ENCODE measurements around the gene UGT8. TPM values are rescaled to one million over a fixed set of nuclear protein-coding genes. Genes with fewer than 3 reads are reported as not detected.
"Not testable (repeated sequence)": the region's sequence is repeated elsewhere in the genome, so short reads cannot be mapped to it uniquely, and the experiment has no call there.

UGT8 gene
- total and polyA plus RNA-seq, 2 donors from 2014 or later = 20.0 to 42.2 TPM

DNA sequence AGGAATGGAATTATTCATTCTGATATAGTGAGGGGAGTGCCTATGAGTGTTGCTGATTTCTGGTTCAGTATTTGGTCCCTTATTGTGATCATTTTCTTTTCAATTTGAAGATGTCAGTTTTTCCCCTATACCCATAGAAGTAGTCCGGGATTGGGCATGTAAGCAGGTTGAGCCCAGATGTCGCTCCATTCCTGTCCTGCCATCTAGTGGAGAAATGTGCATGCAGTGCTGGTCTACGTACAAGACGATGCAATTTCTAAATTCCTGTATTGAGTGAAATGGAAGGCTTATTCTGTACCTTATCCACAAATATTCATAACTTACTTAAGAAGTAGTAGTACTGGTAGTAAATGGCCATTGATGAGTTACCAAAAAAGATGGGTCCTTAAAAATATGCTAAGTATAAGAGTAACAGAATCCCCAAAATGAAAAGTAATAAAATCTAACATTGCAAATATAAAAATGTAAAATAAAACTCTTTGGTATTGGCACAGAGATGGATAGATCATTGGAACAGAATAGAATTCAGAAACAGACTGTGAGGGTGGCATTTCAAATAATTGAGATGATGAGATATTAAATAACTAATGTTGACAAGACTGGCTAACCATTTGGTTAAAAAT lies 60.9 kb downstream of the UGT8 start:
- Histone ChIP-seq H3K4me1 (ENCODE audit: control insufficient read depth in 2 of 3, insufficient read depth in 2 of 3, low read depth in 1 of 3, low read length in 3 of 3) (no peaks in the 10 kb centered on the region), H3K27me3 (ENCODE audit: control insufficient read depth, insufficient read depth, low read length) (no peaks in the 10 kb centered on the region), H3K27ac (ENCODE audit: low read depth in 2 of 2, low read length in 2 of 2) (no peak overlapping the region), H3K9me3 (ENCODE audit: control insufficient read depth in 2 of 3, insufficient read depth in 1 of 3, low read length in 3 of 3) (no peaks in the 10 kb centered on the region), H3K36me3 (ENCODE audit: control insufficient read depth in 2 of 3, insufficient read depth in 3 of 3, low read length in 3 of 3) (no peaks in the 10 kb centered on the region), H3K9ac (ENCODE audit: low read length in 3 of 3) (no peak overlapping the region), H3K4me3 (ENCODE audit: low read length in 3 of 3) (no peak overlapping the region)
- intact Hi-C loops (cut with DNase I) = no loop called here
- FAIRE-seq (peak; percentile 73), DNase-seq (peak in 4 of 5 donors; percentile 54 to 88 (median 81))
- TF ChIP-seq, protein P1, sequence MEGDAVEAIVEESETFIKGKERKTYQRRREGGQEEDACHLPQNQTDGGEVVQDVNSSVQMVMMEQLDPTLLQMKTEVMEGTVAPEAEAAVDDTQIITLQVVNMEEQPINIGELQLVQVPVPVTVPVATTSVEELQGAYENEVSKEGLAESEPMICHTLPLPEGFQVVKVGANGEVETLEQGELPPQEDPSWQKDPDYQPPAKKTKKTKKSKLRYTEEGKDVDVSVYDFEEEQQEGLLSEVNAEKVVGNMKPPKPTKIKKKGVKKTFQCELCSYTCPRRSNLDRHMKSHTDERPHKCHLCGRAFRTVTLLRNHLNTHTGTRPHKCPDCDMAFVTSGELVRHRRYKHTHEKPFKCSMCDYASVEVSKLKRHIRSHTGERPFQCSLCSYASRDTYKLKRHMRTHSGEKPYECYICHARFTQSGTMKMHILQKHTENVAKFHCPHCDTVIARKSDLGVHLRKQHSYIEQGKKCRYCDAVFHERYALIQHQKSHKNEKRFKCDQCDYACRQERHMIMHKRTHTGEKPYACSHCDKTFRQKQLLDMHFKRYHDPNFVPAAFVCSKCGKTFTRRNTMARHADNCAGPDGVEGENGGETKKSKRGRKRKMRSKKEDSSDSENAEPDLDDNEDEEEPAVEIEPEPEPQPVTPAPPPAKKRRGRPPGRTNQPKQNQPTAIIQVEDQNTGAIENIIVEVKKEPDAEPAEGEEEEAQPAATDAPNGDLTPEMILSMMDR (IDR thresholded peaks at IDR 0.05; ENCODE audit: borderline replicate concordance, extremely low read depth, insufficient read depth) = peak; percentile 87

DNA sequence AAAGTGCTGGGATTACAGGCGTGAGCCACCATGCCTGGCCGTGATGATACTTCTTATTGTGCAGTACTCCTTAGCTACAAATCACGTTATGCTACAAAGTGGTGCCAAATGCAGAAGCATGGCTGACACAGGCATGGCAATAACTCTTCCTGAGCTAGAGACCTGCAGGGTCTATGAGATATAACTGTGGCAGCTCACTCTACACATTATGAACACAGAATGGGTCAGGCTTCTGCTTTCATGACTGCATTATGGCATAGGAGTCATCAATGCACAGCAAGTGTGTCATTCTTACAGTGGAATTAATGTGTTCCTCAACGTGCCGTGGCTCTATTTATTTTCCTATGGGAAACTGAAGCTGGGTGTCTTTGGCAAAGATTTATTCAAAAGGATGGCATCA lies 64.5 kb downstream of the UGT8 start:
- FAIRE-seq (no peak), DNase-seq (no peak)
- TF ChIP-seq, protein P1 (IDR thresholded peaks at IDR 0.05; ENCODE audit: borderline replicate concordance, extremely low read depth, insufficient read depth) = no peak
- no peaks in the 10 kb centered on the region for H3K9me3 ChIP-seq (ENCODE audit: control insufficient read depth in 2 of 3, insufficient read depth in 1 of 3, low read length in 3 of 3)
- H3K4me3 ChIP-seq (ENCODE audit: low read length in 3 of 3) = no peak overlapping the region
- no peaks in the 10 kb centered on the region for H3K36me3 ChIP-seq (ENCODE audit: control insufficient read depth in 2 of 3, insufficient read depth in 3 of 3, low read length in 3 of 3)
- H3K27ac ChIP-seq (ENCODE audit: low read depth in 2 of 2, low read length in 2 of 2) = no peak overlapping the region
- intact Hi-C loops (cut with DNase I) = no loop called here
- no peaks in the 10 kb centered on the region for H3K27me3 ChIP-seq (ENCODE audit: control insufficient read depth, insufficient read depth, low read length)
- H3K4me1 ChIP-seq (ENCODE audit: control insufficient read depth in 2 of 3, insufficient read depth in 2 of 3, low read depth in 1 of 3, low read length in 3 of 3) = no peaks in the 10 kb centered on the region
- H3K9ac ChIP-seq (ENCODE audit: low read length in 3 of 3) = no peak overlapping the region

DNA sequence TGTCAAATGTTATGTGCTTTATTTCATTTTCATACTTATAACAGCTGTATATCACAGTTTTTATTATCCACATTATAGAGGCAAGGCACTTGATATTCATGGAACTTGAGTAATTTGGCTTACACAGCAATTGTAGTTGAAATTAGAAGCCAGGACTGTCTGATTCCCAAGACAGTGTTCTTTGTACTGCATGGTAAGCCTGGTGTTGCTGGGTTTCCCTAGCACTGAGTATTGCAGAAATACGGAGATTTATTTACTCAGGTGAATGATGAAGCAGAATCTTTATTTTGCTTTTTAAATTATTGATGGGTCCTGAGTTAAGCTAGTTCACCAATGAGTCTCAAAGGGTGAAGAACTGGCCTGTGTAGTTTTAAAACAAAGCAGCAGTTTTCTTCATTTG lies 70.0 kb downstream of the UGT8 start:
- Histone ChIP-seq H3K4me1 (ENCODE audit: control insufficient read depth in 2 of 3, insufficient read depth in 2 of 3, low read depth in 1 of 3, low read length in 3 of 3) (peaks cover 0 to 4% (median 0%) of the 10 kb centered on the region in 3 donors), H3K9me3 (ENCODE audit: control insufficient read depth in 2 of 3, insufficient read depth in 1 of 3, low read length in 3 of 3) (no peaks in the 10 kb centered on the region), H3K9ac (ENCODE audit: low read length in 3 of 3) (no peak overlapping the region), H3K4me3 (ENCODE audit: low read length in 3 of 3) (no peak overlapping the region), H3K27me3 (ENCODE audit: control insufficient read depth, insufficient read depth, low read length) (no peaks in the 10 kb centered on the region), H3K27ac (ENCODE audit: low read depth in 2 of 2, low read length in 2 of 2) (no peak overlapping the region), H3K36me3 (ENCODE audit: control insufficient read depth in 2 of 3, insufficient read depth in 3 of 3, low read length in 3 of 3) (no peaks in the 10 kb centered on the region)
- intact Hi-C loops (cut with DNase I) = no loop called here
- DNase-seq = no peak
- FAIRE-seq = no peak
- TF ChIP-seq, protein P1 (IDR thresholded peaks at IDR 0.05; ENCODE audit: borderline replicate concordance, extremely low read depth, insufficient read depth) = no peak

DNA sequence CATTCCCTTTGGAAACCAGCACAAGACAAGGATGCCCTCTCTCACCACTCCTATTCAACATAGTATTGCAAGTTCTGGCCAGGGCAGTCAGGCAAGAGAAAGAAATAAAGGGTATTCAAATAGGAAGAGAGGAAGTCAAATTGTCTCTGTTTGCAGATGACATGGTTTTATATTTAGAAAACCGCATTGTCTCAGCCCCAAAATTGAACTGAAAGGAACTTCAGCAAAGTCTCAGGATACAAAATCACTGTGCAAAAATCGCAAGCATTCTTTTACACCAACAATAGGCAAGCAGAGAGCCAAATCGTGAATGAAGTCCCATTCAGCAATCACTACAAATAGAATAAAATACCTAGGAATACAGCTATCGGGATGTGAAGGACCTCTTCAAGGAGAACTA lies 72.1 kb downstream of the UGT8 start:
- H3K9ac ChIP-seq (ENCODE audit: low read length in 3 of 3); H3K4me3 ChIP-seq (ENCODE audit: low read length in 3 of 3); H3K27ac ChIP-seq (ENCODE audit: low read depth in 2 of 2, low read length in 2 of 2); H3K36me3 ChIP-seq (ENCODE audit: control insufficient read depth in 2 of 3, insufficient read depth in 3 of 3, low read length in 3 of 3); FAIRE-seq; H3K4me1 ChIP-seq (ENCODE audit: control insufficient read depth in 2 of 3, insufficient read depth in 2 of 3, low read depth in 1 of 3, low read length in 3 of 3); DNase-seq; H3K9me3 ChIP-seq (ENCODE audit: control insufficient read depth in 2 of 3, insufficient read depth in 1 of 3, low read length in 3 of 3); H3K27me3 ChIP-seq (ENCODE audit: control insufficient read depth, insufficient read depth, low read length); intact Hi-C loops (cut with DNase I): not testable (repeated sequence)

Measured in kidney (tissue), 14 donors.